GM21737 (cell line): ENCODE measurements around the gene BLVRB.
"Not testable (repeated sequence)": the region's sequence is repeated elsewhere in the genome, so short reads cannot be mapped to it uniquely, and the experiment has no call there.

Experiments
- ATAC-seq: cut with Tn5 transposase; IDR thresholded peaks from one replicate; pipeline ENCODE4 v1.9.1; 2021; ENCODE audit warnings: mild to moderate bottlenecking, moderate library complexity; ENCODE audit not compliant: unreplicated experiment

Gene BLVRB

DNA sequence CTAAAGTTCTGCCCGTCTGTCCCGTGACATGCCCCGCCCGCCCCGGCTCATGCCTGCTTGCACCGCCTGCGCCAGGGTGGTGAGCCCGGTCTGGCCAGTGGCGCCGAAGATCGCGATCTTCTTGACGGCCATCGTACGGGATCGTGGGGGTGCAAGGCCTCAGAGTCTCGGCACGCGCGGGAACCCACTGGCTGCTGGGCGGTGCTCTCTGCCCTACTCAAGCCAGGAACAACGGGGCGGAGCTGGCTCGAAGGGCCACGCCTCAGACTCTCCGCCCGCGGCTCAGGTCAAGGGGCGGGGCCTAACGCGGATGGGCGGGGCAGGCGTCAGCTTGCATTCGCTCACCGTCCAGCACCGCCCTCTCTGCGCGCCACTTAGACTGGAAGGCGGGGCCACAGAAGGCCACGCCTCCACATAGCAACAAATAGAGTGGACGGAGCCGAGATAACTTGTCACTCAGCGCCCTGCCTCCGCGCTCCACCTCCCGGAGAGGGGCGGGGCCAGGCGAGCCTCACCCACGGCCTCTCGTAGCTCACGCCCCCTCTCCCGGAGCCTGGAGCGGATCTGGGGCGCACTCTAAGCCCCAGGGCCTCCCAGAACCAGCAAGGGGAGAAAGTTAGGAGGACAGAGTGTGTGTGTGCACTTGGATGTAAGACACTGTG is at the start of gene BLVRB:
Gene BLVRB (minus strand): TSS at position 189 of the 662 bp plus-strand sequence. CDS start 57 bp downstream, at position 132.
- peak; percentile 83 for ATAC-seq

GRCh38 chr19:40513741-40514315 is 48.3 kb upstream of the BLVRB start:
- ATAC-seq = no peak

DNA sequence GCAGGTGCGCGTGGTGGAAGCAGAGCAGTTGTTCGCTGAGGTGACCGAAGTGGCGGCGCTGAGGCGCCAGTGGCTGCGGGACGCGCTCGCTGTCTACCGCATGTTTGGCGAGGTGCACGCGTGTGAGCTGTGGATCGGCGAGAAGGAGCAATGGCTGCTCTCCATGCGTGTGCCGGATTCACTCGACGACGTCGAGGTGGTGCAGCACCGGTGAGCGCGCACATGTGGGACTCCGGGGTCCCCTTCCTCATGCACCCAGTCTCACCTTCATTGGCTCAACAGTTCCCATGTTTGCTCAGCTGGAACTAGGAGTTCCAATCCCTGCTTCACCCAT is 47.8 kb upstream of the BLVRB start:
- ATAC-seq = no peak

DNA sequence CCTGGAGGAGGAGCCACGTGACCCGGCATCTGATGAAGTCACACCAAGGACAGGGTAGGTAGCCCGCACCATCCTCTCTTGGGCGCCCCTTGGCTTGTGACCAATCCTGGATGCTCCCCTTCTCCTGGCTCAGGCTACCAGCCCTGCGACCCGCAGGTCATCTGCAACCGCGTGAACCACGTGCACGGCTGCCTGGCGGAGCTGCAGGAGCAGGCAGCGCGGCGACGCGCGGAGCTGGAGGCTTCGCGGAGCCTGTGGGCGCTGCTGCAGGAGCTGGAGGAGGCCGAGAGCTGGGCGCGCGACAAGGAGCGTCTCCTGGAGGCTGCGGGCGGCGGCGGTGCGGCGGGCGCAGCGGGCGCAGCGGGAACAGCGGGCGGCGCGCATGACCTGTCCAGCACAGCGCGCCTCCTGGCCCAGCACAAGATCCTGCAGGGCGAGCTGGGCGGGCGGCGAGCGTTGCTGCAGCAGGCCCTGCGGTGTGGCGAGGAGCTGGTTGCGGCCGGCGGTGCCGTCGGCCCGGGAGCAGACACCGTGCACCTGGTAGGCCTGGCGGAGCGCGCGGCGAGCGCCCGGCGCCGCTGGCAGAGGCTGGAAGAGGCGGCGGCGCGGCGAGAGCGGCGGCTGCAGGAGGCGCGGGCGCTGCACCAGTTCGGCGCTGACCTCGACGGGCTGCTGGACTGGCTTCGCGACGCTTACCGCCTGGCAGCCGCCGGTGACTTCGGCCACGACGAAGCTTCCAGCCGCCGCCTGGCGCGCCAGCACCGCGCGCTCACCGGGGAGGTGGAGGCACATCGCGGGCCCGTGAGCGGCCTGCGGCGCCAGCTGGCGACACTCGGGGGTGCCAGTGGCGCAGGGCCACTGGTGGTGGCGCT is 47.2 kb upstream of the BLVRB start:
- no peak for ATAC-seq

GRCh38 chr19:40512110-40512472 is 46.5 kb upstream of the BLVRB start:
- no peak for ATAC-seq

GRCh38 chr19:40511487-40511886 is 45.9 kb upstream of the BLVRB start:
- ATAC-seq = no peak

GRCh38 chr19:40510526-40511115 is 45.1 kb upstream of the BLVRB start:
- no peak for ATAC-seq

DNA sequence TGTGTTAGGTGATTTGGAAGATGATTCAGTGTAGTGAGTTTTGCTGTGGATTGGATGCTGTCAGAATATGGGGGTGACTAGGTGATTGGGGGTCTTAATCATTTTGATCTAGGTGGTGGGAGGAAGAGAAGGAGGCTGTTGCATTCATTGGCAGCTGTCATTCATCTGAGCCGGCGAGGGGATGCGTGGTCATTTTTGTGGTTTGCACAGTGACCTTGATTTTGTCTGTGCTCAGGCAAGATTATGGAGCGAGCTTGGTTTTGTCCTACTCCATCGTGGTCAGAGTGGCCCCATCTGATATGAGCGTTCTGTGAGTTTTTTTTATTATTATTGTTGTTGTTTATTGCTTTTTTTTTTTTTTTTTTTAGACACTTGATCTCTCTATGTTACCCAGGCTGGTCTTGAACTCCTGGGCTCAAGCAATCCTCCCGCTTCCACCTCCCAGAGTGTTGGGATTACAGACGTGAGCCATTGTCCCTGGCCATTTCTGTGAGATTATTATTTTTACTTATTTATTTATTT is 43.3 kb upstream of the BLVRB start:
- no peak for ATAC-seq

DNA sequence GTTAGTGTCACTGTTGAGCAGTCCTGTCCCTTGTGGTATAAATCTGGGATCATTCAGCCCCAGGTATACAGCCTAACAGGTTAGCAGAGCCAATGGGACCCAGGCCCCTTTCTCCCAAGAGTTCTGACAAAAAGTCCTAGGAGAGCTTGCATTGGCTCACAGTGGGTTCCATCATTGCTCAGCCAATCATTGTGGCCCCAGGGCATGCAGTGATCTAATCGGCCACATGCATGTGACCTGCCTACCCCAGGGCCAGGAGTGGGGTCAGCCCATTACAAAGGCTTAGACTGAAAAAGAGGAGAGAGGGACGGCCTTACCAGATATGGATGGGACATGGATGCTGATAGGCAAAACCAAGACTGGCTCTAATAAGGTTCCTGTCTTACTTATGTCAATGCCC is 42.3 kb upstream of the BLVRB start:
- ATAC-seq = no peak

DNA sequence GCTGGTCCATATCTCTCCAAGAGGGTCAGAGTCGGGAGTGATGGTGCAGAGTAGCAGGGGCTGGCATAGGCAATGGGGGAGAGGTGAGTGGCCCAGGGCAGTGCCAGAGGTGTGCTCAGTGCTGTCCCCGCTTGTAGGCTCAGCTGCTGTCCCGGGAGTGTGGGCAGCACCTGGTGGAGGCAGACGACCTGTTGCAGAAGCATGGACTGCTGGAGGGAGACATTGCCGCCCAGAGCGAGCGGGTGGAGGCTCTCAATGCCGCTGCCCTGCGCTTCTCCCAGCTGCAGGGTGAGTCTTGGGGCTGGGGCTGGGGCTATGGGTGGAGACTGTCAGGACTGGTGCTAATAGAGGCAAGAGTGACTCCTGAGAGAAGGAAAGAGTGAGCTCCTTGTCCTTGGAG is 40.6 kb upstream of the BLVRB start:
- ATAC-seq = no peak

GRCh38 chr19:40503320-40503695 is 37.8 kb upstream of the BLVRB start:
- no peak for ATAC-seq

GRCh38 chr19:40502647-40503319 is 37.2 kb upstream of the BLVRB start:
- ATAC-seq = no peak

DNA sequence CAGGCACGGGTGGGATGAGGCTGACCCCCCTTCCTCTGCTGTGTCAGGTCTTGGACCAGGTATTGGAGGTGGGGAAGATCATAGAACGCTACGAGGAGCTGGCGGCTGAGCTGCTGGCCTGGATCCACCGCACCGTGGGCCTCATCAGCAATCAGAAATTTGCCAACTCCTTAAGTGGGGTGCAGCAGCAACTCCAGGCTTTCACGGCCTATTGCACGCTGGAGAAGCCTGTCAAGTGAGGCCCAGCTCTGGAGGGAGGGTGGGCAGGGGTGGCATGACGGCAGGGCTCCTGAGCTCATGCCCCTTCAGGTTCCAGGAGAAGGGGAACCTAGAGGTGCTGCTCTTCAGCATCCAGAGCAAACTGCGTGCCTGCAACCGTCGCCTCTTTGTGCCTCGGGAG is 36.5 kb upstream of the BLVRB start:
- ATAC-seq = no peak

DNA sequence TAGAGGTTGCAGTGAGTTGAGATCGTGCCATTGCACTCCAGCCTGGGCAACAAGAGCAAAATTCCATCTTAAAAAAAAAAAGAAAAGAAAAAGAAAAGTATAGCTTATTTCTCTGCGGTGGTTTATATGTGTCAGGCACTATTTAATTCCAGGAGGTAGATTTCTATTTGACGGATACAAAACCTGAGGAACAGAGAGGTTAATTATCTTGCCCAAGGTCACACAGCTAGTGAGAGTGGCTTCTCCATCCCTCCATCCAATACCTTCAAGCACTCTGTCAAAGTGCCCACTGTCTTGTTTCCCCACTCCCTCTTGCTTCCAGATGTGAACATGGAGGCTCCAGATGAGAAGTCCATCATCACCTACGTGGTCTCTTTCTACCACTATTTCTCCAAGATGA is 36.1 kb upstream of the BLVRB start:
- ATAC-seq = no peak

DNA sequence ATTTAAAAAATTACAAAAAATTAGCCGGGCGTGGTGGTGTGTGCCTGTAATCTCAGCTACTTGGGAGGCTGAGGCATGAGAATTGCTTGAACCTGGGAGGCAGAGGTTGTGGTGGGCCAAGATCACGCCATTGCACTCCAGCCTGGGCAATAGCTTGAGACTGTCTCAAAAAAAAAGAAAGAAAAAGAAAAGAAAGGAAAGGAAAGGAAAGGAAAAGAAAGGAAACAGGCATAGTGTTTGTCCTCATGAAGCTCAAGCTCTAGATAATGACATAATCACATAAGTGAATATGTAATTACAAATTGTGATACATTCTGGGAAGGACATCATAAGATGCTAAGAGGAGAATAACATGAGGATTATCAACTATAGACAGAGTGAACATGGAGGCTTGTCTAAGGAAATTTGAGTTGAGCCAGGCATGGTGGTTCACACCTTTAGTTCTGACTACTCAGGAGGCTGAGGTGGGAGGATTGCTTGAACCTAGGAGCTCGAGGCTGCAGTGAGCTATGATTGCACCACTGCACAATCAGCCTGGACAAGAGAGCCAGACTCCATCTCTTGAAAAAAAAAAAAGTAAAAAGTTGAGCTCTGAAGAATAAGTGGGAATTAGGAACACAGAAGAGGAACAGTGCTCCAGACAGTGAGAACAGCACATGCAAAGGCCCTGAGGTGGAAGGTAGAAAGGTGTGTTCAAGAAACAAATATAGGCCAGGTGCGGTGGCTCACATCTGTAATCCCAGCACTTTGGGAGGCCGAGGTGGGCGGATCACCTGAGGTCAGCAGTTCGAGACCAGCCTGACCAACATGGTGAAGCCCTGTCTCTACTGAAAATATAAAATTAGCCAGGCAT is 35.4 kb upstream of the BLVRB start:
- not testable (repeated sequence) for ATAC-seq

DNA sequence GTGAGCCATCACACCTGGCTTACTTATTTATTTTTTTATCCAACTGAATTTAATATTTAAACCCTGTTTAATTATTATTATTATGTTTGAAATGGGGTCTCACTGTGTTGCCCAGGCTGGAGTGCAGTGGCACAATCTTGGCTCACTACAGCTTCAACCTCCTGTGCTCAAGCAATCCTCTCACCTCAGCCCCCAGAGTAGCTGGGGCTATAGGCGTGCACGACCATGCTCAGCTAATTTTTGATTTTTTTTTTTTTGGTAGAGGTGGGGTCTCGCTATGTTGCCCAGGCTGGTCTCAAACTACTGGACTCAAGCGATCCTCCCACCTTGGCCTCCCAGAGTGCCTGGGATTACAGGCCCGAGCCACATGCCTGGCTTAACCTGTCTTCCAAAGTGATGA is 33.8 kb upstream of the BLVRB start:
- no peak for ATAC-seq

DNA sequence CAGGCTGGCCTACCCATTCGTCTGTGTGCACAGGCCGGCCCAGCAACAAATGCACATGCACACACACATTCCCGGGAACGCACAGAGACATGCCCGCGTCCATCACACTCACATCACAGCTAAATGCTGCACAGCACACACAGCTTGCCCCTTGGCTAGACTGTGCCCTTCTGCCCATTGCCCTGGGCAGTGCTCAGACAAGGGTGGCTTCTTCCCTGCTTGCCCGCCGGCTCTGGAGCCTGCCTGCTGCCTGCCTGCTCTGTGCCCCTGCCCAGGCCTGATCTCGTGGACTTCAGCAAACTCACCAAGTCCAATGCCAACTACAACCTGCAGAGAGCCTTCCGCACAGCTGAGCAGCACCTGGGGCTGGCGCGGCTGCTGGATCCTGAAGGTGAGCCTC is 31.7 kb upstream of the BLVRB start:
- no peak for ATAC-seq

GRCh38 chr19:40494191-40494838 is 28.8 kb upstream of the BLVRB start:
- no peak for ATAC-seq

- ATAC-seq = no peak
Measured at GRCh38 chr19:40493778-40494177, 28.2 kb upstream of the BLVRB start.

DNA sequence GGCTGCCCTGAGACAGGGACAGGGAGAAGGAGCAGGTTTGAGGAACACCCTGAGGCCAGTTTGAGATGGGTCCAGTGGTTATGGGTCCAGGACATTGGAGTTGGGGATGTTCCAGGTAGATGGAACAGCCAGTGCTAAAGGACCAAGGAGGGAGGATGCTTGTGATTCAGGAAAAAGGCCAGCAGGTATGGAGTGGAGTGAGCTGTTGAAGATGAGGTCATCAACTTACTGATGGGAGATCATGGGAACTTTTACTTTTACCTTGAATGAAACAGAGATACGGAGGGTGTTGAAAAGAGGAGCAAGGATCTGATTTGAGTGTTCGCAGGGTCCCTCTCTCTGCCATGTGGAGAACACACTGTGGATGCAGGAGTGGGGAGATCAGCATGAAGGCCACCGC is 26.7 kb upstream of the BLVRB start:
- ATAC-seq = no peak
